Activated B cell treated with CpG ODN at 0.5 μM for 24 hours (primary cell): Measurements from ENCODE around the gene ZNF618. TPM values are rescaled to one million over a fixed set of nuclear protein-coding genes. Genes with fewer than 3 reads are reported as not detected.

Experiments
- ATAC-seq: fragments of 200-7000 bp; cut with Tn5 transposase; one replicate; pipeline ENCODE4 v1.10.0; 2021; ENCODE audit warnings: low read depth, mild to moderate bottlenecking, moderate library complexity
- CTCF ChIA-PET: fragments of 350-600 bp; sonication (Branson Sonifier 250); formaldehyde crosslinking; loops from one replicate; lab custom pipeline; 2021; ENCODE audit warnings: antibody characterized with exemption; lab: Charles Lee
- POLR2A ChIA-PET: fragments of 350-600 bp; sonication (Branson Sonifier 250); formaldehyde crosslinking; loops from one replicate; lab custom pipeline; 2021; ENCODE audit warnings: antibody characterized with exemption; lab: Charles Lee
- DNase-seq: peaks from one replicate; pipeline ENCODE4 v3.0.0; 2022
- H3K27ac Mint-ChIP-seq: one replicate; pipeline ENCODE4 v1.8.0; 2020; ENCODE audit warnings: mixed read lengths
- H3K27me3 Mint-ChIP-seq: one replicate; pipeline ENCODE4 v1.8.0; 2021; ENCODE audit warnings: mixed read lengths
- H3K36me3 Mint-ChIP-seq: one replicate; pipeline ENCODE4 v1.8.0; 2021; ENCODE audit warnings: low read depth, mixed read lengths
- H3K4me1 Mint-ChIP-seq: one replicate; pipeline ENCODE4 v1.8.0; 2021; ENCODE audit warnings: mixed read lengths
- H3K4me3 Mint-ChIP-seq: one replicate; pipeline ENCODE4 v1.8.0; 2020; ENCODE audit warnings: mild to moderate bottlenecking, mixed read lengths
- H3K9me3 Mint-ChIP-seq: one replicate; pipeline ENCODE4 v1.8.0; 2020; ENCODE audit warnings: mixed read lengths
- CTCF ChIP-seq: fragments of 200-600 bp; IDR thresholded peaks from one replicate; pipeline ENCODE4 v1.8.0; 2022; ENCODE audit warnings: antibody characterized with exemption, mild to moderate bottlenecking
- intact Hi-C: fragments of 100-400 bp; cut with micrococcal nuclease; formaldehyde crosslinking; loops from one replicate; pipeline ENCODE4 v1.15.1; 2024
- total RNA-seq: library from RNA; stranded (reverse); gene quantifications from 2 replicates; pipeline ENCODE4 v1.2.3, GENCODE V29; 2022

ZNF618 gene
- total RNA-seq, 1 donor from 2014 or later, result 0.67 TPM

GRCh38 chr9:114077162-114077837 is 201.2 kb downstream of the ZNF618 start:
- Mint-ChIP-seq H3K27me3 (peaks cover 13% of the 10 kb centered on the region), H3K4me3 (no peak overlapping the region), H3K9me3 (no peaks in the 10 kb centered on the region), H3K4me1 (no peaks in the 10 kb centered on the region), H3K27ac (no peak overlapping the region), H3K36me3 (no peaks in the 10 kb centered on the region)
- ChIA-PET CTCF (no interaction called here), POLR2A (no interaction called here)
- no peak for TF ChIP-seq CTCF
- intact Hi-C loops, result no loop called here
- ATAC-seq (no peak), DNase-seq (no peak)

GRCh38 chr9:114078021-114078780 is 202.1 kb downstream of the ZNF618 start, which contains the start of gene AMBP:
Gene AMBP (minus strand): TSS chr9:114078300. CDS start chr9:114078209, 91 bp downstream.
- H3K9me3 Mint-ChIP-seq, result no peaks in the 10 kb centered on the region
- DNase-seq, result no peak
- POLR2A ChIA-PET, result no interaction called here
- H3K36me3 Mint-ChIP-seq, result no peaks in the 10 kb centered on the region
- no peak within 1 kb of the TSS for H3K27ac Mint-ChIP-seq
- no peaks in the 10 kb centered on the region for H3K4me1 Mint-ChIP-seq
- TF ChIP-seq CTCF, result no peak
- CTCF ChIA-PET, result no interaction called here
- intact Hi-C loops, result no loop called here
- peaks cover 13% of the 10 kb centered on the region for H3K27me3 Mint-ChIP-seq
- no peak for ATAC-seq
- no peak within 1 kb of the TSS for H3K4me3 Mint-ChIP-seq

GRCh38 chr9:114078781-114079156 is 202.7 kb downstream of the ZNF618 start:
- no peak for ATAC-seq
- no peaks in the 10 kb centered on the region for H3K9me3 Mint-ChIP-seq
- CTCF ChIA-PET, result no interaction called here
- H3K27me3 Mint-ChIP-seq, result peaks cover 13% of the 10 kb centered on the region
- no peak for TF ChIP-seq CTCF
- H3K36me3 Mint-ChIP-seq, result no peaks in the 10 kb centered on the region
- H3K27ac Mint-ChIP-seq, result no peak overlapping the region
- POLR2A ChIA-PET, result no interaction called here
- H3K4me3 Mint-ChIP-seq, result no peak overlapping the region
- intact Hi-C loops, result no loop called here
- no peaks in the 10 kb centered on the region for H3K4me1 Mint-ChIP-seq
- no peak for DNase-seq

GRCh38 chr9:114080195-114080772 is 204.2 kb downstream of the ZNF618 start:
- DNase-seq, result no peak
- ChIA-PET CTCF (interaction anchor here (1.2 kb wide), 1 partner anchor 13 kb away, joined by 3 read pairs; no protein-coding TSS in a partner anchor), POLR2A (no interaction called here)
- intact Hi-C loops, result no loop called here
- Mint-ChIP-seq H3K27me3 (peaks cover 13% of the 10 kb centered on the region), H3K27ac (no peak overlapping the region), H3K36me3 (no peaks in the 10 kb centered on the region), H3K4me1 (no peaks in the 10 kb centered on the region), H3K9me3 (no peaks in the 10 kb centered on the region), H3K4me3 (no peak overlapping the region)
- no peak for TF ChIP-seq CTCF
- no peak for ATAC-seq

- TF ChIP-seq CTCF, result no peak
- Mint-ChIP-seq H3K36me3 (no peaks in the 10 kb centered on the region), H3K27me3 (peaks cover 10% of the 10 kb centered on the region), H3K4me3 (no peak overlapping the region), H3K4me1 (no peaks in the 10 kb centered on the region), H3K27ac (no peak overlapping the region), H3K9me3 (no peaks in the 10 kb centered on the region)
- ATAC-seq, result no peak
- no peak for DNase-seq
- ChIA-PET CTCF (no interaction called here), POLR2A (no interaction called here)
- intact Hi-C loops, result no loop called here
Measured at GRCh38 chr9:114080773-114081440, 204.8 kb downstream of the ZNF618 start.
